ENCODE results near the gene PCDHGC4. TPM values are rescaled to one million over a fixed set of nuclear protein-coding genes. Genes with fewer than 3 reads are reported as not detected.

The PCDHGC4 gene
- total RNA-seq, 1 experiment from 2014 or later: 4.3 TPM

DNA sequence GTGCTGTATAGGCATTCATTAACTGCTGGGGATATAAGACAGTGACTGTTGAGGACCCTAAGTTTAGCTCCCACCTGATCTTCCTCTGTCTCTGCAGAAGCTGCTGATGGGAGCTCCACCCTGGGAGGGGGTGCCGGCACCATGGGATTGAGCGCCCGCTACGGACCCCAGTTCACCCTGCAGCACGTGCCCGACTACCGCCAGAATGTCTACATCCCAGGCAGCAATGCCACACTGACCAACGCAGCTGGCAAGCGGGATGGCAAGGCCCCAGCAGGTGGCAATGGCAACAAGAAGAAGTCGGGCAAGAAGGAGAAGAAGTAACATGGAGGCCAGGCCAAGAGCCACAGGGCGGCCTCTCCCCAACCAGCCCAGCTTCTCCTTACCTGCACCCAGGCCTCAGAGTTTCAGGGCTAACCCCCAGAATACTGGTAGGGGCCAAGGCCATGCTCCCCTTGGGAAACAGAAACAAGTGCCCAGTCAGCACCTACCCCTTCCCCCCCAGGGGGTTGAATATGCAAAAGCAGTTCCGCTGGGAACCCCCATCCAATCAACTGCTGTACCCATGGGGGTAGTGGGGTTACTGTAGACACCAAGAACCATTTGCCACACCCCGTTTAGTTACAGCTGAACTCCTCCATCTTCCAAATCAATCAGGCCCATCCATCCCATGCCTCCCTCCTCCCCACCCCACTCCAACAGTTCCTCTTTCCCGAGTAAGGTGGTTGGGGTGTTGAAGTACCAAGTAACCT is 26.2 kb downstream of the PCDHGC4 start:
- peaks cover 4% of the 10 kb centered on the region; the same call in 1 of the 2 replicates for H3K4me1 ChIP-seq (ENCODE audit: insufficient read depth, low read length)
- no peak overlapping the region for H3K56ac ChIP-seq (ENCODE audit: insufficient read length, low read depth, low read length)
- no peak overlapping the region for H3K23ac ChIP-seq (ENCODE audit: insufficient read length, low read depth, low read length)
- Mint-ChIP-seq H3K27ac (no peak overlapping the region; a peak in 1 of 7 replicates), H3K9me3 (no peaks in the 10 kb centered on the region; a peak in 1 of 5 replicates), H3K27me3 (ENCODE audit: low read depth) (peaks cover 3% of the 10 kb centered on the region; the same call in 1 of the 2 replicates), H3K36me3 (ENCODE audit: insufficient read depth in 1 of 3, low read depth in 3 of 3) (peaks cover 9 to 16% (median 13%) of the 10 kb centered on the region in 3 experiments), H3K4me3 (no peak overlapping the region), H3K4me1 (peaks cover 52 to 59% of the 10 kb centered on the region in 2 experiments)
- H3K9me3 ChIP-seq (ENCODE audit: control insufficient read depth, low read depth, low read length): no peaks in the 10 kb centered on the region
- H2BK12ac ChIP-seq (ENCODE audit: insufficient read length, low read depth, low read length): no peak overlapping the region
- H2BK15ac ChIP-seq (ENCODE audit: low read depth, low read length): no peak overlapping the region
- no peak overlapping the region for H4K5ac ChIP-seq (ENCODE audit: insufficient read length, low read depth, low read length)
- H2BK120ac ChIP-seq (ENCODE audit: low read depth, low read length, poor library complexity, severe bottlenecking): no peak overlapping the region
- no peak overlapping the region for H3K4me2 ChIP-seq (ENCODE audit: insufficient read depth, insufficient read length, low read length)
- no peak overlapping the region for H2BK5ac ChIP-seq (ENCODE audit: insufficient read length, low read length)
- no peak for DNase-seq
- peaks cover 17% of the 10 kb centered on the region for H3K23me2 ChIP-seq (ENCODE audit: insufficient read length, low read depth, low read length, poor library complexity, severe bottlenecking)
- TF ChIP-seq, protein P1, sequence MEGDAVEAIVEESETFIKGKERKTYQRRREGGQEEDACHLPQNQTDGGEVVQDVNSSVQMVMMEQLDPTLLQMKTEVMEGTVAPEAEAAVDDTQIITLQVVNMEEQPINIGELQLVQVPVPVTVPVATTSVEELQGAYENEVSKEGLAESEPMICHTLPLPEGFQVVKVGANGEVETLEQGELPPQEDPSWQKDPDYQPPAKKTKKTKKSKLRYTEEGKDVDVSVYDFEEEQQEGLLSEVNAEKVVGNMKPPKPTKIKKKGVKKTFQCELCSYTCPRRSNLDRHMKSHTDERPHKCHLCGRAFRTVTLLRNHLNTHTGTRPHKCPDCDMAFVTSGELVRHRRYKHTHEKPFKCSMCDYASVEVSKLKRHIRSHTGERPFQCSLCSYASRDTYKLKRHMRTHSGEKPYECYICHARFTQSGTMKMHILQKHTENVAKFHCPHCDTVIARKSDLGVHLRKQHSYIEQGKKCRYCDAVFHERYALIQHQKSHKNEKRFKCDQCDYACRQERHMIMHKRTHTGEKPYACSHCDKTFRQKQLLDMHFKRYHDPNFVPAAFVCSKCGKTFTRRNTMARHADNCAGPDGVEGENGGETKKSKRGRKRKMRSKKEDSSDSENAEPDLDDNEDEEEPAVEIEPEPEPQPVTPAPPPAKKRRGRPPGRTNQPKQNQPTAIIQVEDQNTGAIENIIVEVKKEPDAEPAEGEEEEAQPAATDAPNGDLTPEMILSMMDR (conservative IDR thresholded peaks at IDR 0.05): no peak
- H3K79me1 ChIP-seq (ENCODE audit: insufficient read depth, low read depth, low read length, poor library complexity, severe bottlenecking): no peaks in the 10 kb centered on the region
- H2AK5ac ChIP-seq (ENCODE audit: insufficient read length, low read length): no peak overlapping the region
- H2BK20ac ChIP-seq (ENCODE audit: low read depth, low read length, poor library complexity, severe bottlenecking): no peak overlapping the region
- H4K20me1 ChIP-seq (ENCODE audit: control insufficient read depth, insufficient read depth, insufficient read length): no peaks in the 10 kb centered on the region
- WGBS (ENCODE audit: extremely low coverage, insufficient read length, low lambda C conversion rate): no CpG with 5 or more reads among the region's 14 CpGs
- no peak overlapping the region for H3K14ac ChIP-seq (ENCODE audit: insufficient read depth, low read length)
- H3K79me2 ChIP-seq (ENCODE audit: insufficient read depth, low read length): no peaks in the 10 kb centered on the region
- no peaks in the 10 kb centered on the region for H3K27me3 ChIP-seq (ENCODE audit: insufficient read depth, low read length)
- H3K18ac ChIP-seq (ENCODE audit: insufficient read length, low read depth, low read length): no peak overlapping the region
- H3K27ac ChIP-seq (ENCODE audit: insufficient read length, low read depth, low read length): no peak overlapping the region
- H2AFZ ChIP-seq (ENCODE audit: low read length): no peak overlapping the region
- H4K91ac ChIP-seq (ENCODE audit: insufficient read length, low read depth, low read length): no peak overlapping the region
- H3K4ac ChIP-seq (ENCODE audit: low read depth, low read length): no peak overlapping the region
- H3T11ph ChIP-seq (ENCODE audit: low read length): no peak overlapping the region
- H3K9ac ChIP-seq (ENCODE audit: extremely low read depth, insufficient read length, low read length): no peak overlapping the region
- H4K8ac ChIP-seq (replicated peaks; ENCODE audit: insufficient read length, low read depth, low read length): no peak overlapping the region
